SK-N-MC (cell line): ENCODE data around the gene ECE1.
"Not testable (repeated sequence)": the region's sequence is repeated elsewhere in the genome, so short reads cannot be mapped to it uniquely, and the experiment has no call there.

Source experiments
- DNase-seq: peaks from one replicate; pipeline ENCODE4 v3.0.0-alpha.2; 2011; ENCODE audit warnings: low read depth, low spot score
- H3K27ac ChIP-seq: fragments of 200-600 bp; sonication (generic); 2 replicates; pipeline ENCODE4 v1.5.1; 2016; ENCODE audit warnings: mixed run types
- H3K36me3 ChIP-seq: fragments of 200-600 bp; sonication (generic); 2 replicates; pipeline ENCODE4 v1.6.1; 2017; ENCODE audit warnings: antibody characterized with exemption, low read length, mixed read lengths; ENCODE audit not compliant: insufficient read depth
- H3K4me3 ChIP-seq: fragments of 200-600 bp; sonication (generic); 2 replicates; pipeline ENCODE4 v1.5.1; 2016
- H3K9ac ChIP-seq: fragments of 200-600 bp; sonication (generic); 2 replicates; pipeline ENCODE4 v1.8.0; 2017; ENCODE audit warnings: mixed run types, mixed read lengths; ENCODE audit not compliant: insufficient read length
- H3K9me3 ChIP-seq: fragments of 200-600 bp; sonication (generic); 2 replicates; pipeline ENCODE4 v1.6.1; 2017; ENCODE audit warnings: low read depth, mild to moderate bottlenecking, antibody characterized with exemption, low read length, moderate library complexity, mixed read lengths
- EZH2 ChIP-seq: fragments of 200-600 bp; sonication (generic); IDR thresholded peaks from one replicate; pipeline ENCODE4 v1.6.1; 2017; ENCODE audit warnings: antibody characterized with exemption
- FOXP2 ChIP-seq: optimal IDR thresholded peaks from 2 replicates; pipeline ENCODE3; 2011; ENCODE audit warnings: mild to moderate bottlenecking, moderate library complexity; ENCODE audit not compliant: insufficient read depth; ENCODE audit errors: extremely low read length, control extremely low read depth
- POLR2AphosphoS5 ChIP-seq: IDR thresholded peaks from 2 replicates; pipeline ENCODE4 v1.6.1; 2012; ENCODE audit warnings: mild to moderate bottlenecking, low read depth, low read length, borderline replicate concordance

ECE1 gene

DNA sequence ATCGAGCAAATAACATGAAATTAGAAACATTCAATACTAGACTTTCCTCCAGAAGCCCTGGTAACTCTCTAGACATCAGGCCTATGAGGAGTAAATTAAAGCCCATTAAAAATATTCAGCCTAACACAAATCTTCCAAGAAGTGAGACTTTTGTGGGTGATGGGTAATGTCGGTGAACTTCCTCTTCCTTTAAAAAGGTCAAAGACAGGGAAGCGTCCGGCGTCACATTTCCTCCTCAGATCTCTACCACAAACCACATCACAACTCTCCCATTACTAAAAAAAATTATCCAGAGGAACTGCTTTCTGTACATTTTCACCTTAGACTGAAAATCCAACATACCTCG lies 115.0 kb downstream of the ECE1 start:
- DNase-seq, result no peak
- H3K9me3 ChIP-seq, result no peaks in the 10 kb centered on the region
- peak overlapping the region; percentile 98 for H3K4me3 ChIP-seq
- H3K9ac ChIP-seq, result peak overlapping the region; percentile 86
- TF ChIP-seq POLR2AphosphoS5 (peak; percentile 9; the same call in 1 of the 2 replicates), EZH2 (no peak)
- H3K36me3 ChIP-seq, result peaks cover 9% of the 10 kb centered on the region; the same call in 1 of the 2 replicates
- peak overlapping the region; percentile 37; the same call in 1 of the 2 replicates for H3K27ac ChIP-seq

DNA sequence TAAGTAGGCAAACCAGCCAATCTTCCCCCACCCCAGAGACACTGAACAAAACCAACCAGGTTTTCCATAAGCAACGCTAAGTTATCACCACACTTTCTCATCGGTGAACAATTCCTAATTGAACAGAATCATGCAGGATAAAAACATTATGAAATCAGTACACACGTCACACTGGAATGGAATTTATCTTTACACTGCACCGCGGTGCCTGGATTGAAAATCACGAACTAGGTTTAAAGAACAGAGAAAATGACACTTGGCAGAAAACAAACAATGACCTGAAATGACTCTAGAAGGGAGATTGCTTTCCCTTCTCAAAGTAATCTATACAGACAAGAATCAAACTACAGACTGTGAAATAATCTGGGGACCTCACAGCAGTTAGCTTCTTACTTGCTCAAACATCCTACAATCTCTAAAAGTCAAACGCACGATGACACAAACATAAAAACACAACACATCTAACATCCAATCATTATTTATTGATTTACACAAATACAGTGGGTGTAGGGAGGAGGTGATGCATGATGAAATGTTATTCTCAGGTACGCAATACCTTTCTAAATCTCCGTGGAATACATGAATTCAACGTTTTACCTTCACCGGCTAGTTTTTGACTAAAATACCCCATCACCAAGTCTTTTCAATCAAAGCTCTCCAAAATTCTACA lies 115.5 kb downstream of the ECE1 start:
- DNase-seq, result no peak
- no peaks in the 10 kb centered on the region for H3K9me3 ChIP-seq
- H3K4me3 ChIP-seq, result peak overlapping the region; percentile 98
- H3K9ac ChIP-seq, result peak overlapping the region; percentile 86
- TF ChIP-seq EZH2 (no peak), FOXP2 (no peak), POLR2AphosphoS5 (no peak)
- H3K27ac ChIP-seq, result peak overlapping the region; percentile 37
- peaks cover 13% of the 10 kb centered on the region for H3K36me3 ChIP-seq

DNA sequence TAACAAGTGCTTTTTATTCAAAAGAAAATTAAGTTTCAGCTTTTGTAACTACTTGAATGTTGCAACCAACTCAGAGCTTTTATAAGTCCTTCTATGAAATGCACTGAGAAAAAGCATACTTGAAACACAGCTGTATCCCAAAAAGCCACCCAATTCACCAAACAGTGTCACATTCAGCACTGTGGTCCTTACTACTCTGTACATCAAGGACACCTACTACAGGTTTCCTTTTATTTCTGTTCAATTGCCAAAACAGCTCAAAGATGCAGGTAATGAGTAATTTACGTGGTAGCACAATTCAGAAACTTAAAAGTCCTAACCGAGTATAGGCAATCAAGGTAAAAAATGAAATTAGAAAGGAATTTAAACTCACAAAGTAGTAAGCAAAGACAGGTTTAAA lies 116.0 kb downstream of the ECE1 start:
- TF ChIP-seq POLR2AphosphoS5, result no peak
- TF ChIP-seq EZH2, result no peak
- no peak for TF ChIP-seq FOXP2
- peak overlapping the region; percentile 37 for H3K27ac ChIP-seq
- peaks cover 17% of the 10 kb centered on the region for H3K36me3 ChIP-seq
- peak overlapping the region; percentile 86 for H3K9ac ChIP-seq
- no peaks in the 10 kb centered on the region for H3K9me3 ChIP-seq
- H3K4me3 ChIP-seq, result peak overlapping the region; percentile 98
- DNase-seq, result no peak

DNA sequence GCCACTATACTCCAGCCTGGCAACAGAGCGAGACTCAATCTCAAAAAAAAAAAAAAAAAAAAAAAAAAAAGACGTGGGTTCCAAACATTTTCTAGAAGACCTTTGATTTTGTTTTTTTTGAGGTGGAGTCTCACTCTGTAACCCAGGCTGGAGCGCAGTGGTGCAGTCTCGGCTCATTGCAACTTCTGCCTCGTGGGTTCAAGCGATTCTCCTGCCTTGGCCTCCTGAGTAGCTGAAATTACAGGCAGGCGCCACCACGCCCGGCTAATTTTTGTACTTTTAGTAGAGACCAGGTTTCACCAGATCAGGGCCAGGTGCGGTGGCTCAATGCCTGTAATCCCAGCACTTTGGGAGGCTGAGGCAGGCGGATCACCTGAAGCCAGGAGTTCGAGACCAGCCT lies 117.2 kb downstream of the ECE1 start:
- H3K36me3 ChIP-seq, result peaks cover 27% of the 10 kb centered on the region
- not testable (repeated sequence) for DNase-seq, H3K27ac ChIP-seq, H3K4me3 ChIP-seq, H3K9ac ChIP-seq, H3K9me3 ChIP-seq

DNA sequence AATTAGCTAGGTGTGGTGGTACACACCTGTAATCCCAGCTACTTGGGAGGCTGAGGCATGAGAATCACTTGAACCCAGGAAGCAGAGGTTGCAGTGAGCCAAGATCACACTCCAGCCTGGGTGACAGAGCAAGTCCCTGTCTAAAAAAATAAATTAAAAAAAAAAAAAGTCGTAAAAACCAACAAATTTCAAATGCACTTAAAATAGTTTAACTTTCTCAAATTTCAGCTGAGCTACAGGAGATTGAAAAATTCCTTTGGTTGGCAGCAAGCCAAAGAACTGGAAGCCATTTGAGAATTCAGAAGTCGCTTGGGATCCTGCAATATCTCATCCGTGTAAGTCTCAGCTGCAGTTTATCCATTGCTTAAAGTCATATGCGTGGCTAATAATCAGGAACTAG lies 119.4 kb downstream of the ECE1 start:
- not testable (repeated sequence) for H3K9ac ChIP-seq, H3K9me3 ChIP-seq
- DNase-seq, result peak; percentile 91
- H3K36me3 ChIP-seq, result peaks cover 47% of the 10 kb centered on the region
- H3K4me3 ChIP-seq, result peak overlapping the region; percentile 62
- peak overlapping the region; percentile 78 for H3K27ac ChIP-seq

DNA sequence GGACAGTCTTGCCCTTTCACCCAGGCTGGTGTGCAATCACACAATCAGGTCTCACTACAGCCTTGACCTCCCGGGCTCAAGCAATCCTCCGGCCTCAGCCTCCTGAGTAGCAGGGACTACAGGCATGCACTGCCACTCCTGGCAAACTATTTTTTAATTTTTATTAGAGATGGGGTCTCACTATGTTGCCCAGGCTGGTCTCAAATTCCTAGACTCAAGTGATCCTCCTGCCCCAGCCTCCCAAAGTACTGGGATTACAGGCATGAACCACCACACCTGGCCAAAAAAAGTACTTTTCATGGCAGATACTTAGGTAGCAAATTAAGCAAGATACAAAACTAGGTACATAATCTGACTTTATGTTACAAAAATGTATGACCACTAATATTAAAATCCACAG lies 121.8 kb downstream of the ECE1 start:
- TF ChIP-seq FOXP2, result no peak

More for the DNA sequence above, 121.8 kb downstream of the ECE1 start:
- Histone ChIP-seq H3K9me3 (no peaks in the 10 kb centered on the region), H3K9ac (no peak overlapping the region), H3K36me3 (peaks cover 60% of the 10 kb centered on the region), H3K27ac (no peak overlapping the region), H3K4me3 (no peak overlapping the region)
- no peak for DNase-seq
